Middle frontal gyrus (tissue), 1 donor: ENCODE data around the gene S100P.
"Not testable (repeated sequence)": the region's sequence is repeated elsewhere in the genome, so short reads cannot be mapped to it uniquely, and the experiment has no call there.

Source experiments
- DNase-seq: peaks from one replicate; pipeline ENCODE4 v3.0.0-alpha.2; 2015; ENCODE audit warnings: low spot score; ENCODE audit errors: extremely low spot score

The S100P gene

GRCh38 chr4:6724421-6725111, 30.9 kb downstream of the S100P start:
- DNase-seq, result no peak

DNA sequence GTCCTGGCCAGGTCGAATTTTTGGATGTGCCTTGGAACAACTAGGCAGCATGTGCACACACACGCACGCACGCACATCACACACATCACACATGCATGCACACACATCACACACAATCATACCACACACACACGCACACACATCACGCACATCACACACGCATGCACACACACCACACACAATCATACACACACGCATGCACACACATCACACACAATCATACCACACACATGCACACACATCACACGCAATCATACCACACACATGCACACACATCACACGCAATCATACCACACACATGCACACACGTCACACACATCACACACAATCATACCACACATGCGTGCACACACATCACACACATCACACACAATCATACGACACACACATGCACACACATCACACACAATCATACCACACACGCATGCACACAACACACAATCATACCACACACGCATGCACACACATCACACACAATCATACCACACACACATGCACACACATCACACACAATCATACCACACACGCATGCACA, 31.8 kb downstream of the S100P start:
- not testable (repeated sequence) for DNase-seq

DNA sequence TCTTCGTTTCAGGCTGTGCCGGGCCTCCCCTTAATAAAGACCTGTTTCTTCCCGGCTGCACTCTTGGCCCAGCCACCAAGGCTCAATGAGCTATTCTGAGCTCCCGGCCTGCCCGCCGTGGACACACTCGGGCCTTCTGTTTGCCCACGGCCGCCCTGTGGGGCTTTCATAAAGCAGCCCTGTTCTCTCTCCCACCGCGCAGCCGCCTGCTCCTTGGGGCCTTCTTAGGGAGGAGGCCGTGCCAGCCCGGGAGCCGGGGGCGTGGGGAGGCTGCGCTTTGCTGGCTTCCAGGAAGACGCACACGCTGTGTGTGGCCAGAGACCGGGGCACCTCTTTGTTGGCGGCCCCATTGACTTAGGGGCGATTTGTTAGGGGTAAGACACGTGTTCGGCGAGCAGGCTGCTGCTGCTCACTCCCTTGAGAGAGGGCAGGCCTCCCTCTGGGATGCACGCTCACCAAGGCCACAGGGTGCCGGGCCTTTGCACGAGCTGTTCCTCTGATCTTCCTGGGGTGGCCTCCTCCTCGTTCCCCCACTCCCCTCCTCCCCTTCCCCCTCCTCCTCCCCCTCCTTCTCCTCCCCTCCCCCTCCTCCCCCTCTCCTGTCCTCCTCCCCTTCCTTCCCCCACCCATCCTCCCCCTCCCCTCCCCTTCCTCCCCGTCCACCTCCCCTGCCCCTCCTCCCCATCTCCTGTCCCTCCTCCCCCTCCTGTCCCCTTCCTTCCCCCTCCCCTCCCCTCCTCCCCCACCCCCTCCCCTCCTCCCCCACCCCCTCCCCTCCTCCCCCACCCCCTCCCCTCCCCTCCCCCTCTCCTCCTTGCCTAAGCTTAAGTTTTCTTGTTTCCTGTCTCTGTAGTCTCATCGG, 33.6 kb downstream of the S100P start:
- peak; percentile 68 for DNase-seq

- no peak for DNase-seq
These were observed 34.2 kb downstream of the S100P start for GRCh38 chr4:6727943-6728250.

DNA sequence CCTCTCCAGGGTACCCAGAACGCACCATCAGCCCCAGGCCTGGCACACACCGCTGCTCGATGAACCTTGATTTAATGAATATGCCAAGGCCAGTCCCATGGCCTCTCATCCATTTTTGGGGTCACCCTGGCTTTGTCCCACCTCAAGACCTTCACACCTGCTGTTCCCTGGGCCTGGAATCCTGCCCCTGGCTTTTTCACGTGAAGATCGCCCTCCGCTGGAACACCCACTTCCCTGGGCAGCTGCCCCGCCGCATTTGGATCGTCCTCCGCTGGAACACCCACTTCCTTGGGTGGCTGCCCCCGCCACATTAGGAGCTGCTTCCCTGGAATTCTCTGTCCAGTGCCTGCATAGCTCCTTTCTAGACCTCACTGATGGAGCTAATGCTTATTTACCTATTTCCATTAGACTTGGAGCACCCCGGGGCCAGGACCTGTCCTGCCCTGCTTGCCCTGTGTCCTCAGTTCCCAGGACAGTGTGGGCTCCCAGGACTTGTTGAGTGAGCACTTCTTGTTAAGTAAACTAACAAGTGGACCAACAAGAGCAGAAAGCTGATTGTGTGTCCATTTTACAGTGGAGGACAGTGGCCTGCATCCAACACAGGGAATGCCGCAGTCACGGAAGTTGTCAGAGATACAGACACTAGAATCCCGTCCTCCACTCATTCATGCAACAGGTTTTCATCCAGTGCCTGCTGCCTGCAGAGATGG, 34.8 kb downstream of the S100P start:
- DNase-seq, result no peak

DNA sequence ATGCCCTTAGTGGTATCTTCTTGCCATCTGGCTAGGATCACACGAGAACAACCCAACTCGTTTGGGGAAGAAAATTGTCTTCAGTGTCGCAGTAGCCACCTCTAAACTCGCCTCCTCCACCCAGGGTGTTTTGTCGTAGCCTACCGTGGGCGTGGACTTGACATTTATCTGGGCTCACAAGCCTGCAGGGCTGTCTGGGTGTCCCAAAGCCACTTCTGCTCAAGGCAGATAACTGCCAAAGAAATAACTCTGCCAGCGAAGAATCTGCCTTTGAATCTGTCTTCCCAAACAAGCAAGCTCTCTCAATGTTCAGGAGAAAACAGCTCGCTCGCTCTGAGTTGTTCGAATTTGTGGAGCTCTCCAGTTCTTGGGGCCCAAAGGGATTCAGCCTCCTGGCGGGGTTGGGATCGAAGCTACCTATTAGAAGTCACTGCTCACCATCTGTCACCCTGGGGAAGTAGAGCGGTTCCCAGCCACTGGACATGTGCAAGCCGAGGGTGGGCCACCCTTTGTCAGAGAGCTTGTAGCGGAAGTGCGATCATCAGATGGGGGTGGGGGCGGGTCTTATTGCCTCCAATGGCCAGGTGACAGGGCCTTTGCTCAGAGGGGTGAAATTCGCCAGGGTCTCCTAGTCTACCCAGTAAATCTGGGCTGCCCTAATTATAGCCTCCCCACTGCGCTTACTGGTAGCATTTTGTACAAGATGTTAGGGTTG, 37.1 kb downstream of the S100P start:
- no peak for DNase-seq

GRCh38 chr4:6731318-6731675, 37.6 kb downstream of the S100P start:
- DNase-seq, result no peak

GRCh38 chr4:6731780-6732179, 38.1 kb downstream of the S100P start:
- DNase-seq, result no peak

DNA sequence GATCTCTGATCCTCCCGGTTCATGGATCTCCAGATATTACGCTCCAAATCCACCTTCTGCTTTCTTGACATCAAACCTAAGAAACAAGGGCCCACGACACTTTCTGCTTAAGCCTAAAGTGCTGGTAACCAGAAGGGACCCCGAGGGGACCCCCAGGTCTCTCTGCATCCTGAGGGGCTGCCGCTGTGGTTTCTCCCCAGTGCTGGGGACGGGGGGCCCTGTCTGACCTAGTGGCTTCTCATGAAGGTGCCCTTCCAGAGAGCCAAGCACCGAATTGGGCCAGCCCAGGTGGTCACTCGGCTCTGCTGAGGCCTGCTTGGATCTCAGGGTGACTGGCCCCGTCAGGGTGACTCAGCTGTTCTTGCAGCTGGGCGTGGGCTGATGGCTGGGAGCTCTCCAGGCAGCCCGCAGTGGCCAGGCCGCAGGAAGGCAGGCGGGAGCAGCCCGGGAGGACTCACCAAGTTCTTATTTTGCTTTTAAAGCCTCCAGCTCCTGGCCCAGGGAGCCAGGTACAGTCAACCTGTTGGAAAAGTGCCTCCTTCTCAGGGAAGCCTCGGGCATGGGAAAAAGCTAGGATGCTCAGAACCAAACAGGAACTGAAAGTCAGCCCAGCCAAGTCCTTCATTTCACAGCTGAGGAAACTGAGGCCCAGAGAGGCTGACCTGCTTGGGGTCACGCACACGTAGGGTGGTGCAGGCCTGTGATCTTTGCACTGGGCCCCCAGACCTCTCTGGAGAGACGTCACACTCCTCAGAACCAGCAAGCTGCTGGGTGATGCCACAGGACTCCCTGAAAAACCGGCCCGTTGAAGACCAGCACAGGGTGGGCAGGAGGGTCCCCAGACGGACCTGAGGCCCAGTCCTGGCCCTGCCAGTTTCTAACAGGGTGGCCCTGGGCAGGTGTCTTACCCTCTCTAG, 39.0 kb downstream of the S100P start:
- DNase-seq, result no peak

- no peak for DNase-seq
These were observed 39.9 kb downstream of the S100P start for GRCh38 chr4:6733358-6734164.

DNA sequence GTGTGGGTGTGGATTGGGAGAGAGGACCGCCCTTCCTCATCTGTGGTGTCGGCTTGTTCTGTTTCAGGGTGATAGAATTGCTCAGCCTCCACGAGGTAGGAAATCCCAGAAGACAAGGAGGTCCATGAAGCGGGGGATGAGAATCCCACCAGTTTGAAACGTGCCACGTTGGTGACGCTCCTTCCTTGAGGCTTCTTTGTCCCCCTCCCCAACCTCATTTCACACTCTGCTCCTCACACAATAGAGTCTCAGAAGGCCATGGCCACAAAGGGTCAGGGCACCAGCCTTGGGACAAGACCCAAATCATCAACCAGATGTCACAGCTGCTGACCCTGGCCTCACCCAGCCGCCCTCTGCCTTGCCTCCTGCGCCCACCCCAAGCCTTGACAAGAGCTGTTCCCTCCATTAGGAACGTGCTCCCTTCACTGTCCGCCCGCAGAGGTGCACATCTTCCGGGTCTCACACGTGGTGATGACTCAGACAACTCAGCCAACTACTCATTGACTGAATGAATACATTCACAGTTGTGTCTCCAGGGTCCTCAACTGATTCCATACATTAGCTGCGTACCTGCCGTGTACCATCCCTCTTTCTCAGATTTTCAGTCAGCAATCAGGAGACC, 40.6 kb downstream of the S100P start:
- DNase-seq, result no peak

GRCh38 chr4:6739920-6740319, 46.2 kb downstream of the S100P start:
- no peak for DNase-seq

GRCh38 chr4:6740347-6740746, 46.7 kb downstream of the S100P start:
- no peak for DNase-seq

GRCh38 chr4:6742507-6742906, 48.8 kb downstream of the S100P start:
- no peak for DNase-seq

- DNase-seq, result no peak
These were observed 49.3 kb downstream of the S100P start for GRCh38 chr4:6742989-6743388.
